Stimulated activated CD8-positive, alpha-beta memory T cell treated with anti-CD3 and anti-CD28 coated beads, Interleukin-15, amount 100 ng/mL, for 4 hours (primary cell): ENCODE measurements around the gene ENPEP.
"Not testable (repeated sequence)": the region's sequence is repeated elsewhere in the genome, so short reads cannot be mapped to it uniquely, and the experiment has no call there.

ENCODE experiments used
- DNase-seq, 2 donors: peaks; one replicate each; pipeline ENCODE4 v3.0.0-alpha.2; 2020; ENCODE audit warnings: low read depth in 2 of 2

The ENPEP gene

GRCh38 chr4:110518889-110519490, 43.0 kb downstream of the ENPEP start:
- no peak for DNase-seq

DNA sequence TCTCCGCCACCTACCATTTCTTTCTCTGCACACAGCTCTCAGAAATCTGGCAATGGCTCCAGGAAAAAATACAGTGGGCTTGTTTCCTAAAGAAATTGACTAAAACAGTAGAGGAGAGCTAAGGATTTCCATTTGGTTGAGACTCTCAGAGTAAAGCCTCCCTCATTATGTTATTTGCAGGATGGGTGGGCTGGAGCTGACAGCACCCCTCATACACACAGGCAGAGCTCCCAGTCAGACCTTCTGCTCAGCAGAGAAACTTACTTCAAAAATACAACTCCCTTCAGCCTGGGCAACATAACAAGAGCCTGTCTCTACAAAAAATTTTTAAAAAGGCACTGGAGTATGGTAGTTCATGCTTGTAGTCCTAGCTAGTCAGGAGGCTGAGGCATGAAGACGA, 44.9 kb downstream of the ENPEP start:
- DNase-seq = no peak

GRCh38 chr4:110526589-110526988, 50.6 kb downstream of the ENPEP start:
- no peak for DNase-seq

- DNase-seq = no peak
These were observed 51.2 kb downstream of the ENPEP start for GRCh38 chr4:110527156-110527555.

GRCh38 chr4:110532901-110533589, 57.1 kb downstream of the ENPEP start:
- no peak for DNase-seq

- no peak for DNase-seq
These were observed 57.6 kb downstream of the ENPEP start for GRCh38 chr4:110533590-110533910.

- no peak for DNase-seq
These were observed 58.0 kb downstream of the ENPEP start for GRCh38 chr4:110533940-110534339.

DNA sequence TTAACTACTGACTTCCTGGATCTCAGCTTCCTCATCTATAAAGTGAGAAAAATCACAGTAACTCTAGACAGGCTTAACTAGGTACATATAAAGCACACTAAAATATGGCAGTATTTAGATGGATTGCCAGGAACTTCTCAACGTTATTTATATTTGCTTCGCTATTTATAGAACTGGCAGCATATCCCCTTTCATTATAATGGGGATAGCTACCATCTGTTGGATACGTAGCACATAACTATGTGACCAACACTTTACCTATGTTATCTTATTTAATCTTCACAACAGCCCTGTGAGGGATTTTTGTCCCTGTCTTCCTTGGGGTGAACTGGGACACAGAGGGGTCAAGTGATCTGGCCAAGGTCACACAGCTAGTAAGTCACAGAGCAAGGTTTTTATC, 64.6 kb downstream of the ENPEP start:
- DNase-seq = no peak

GRCh38 chr4:110540982-110541451, 65.1 kb downstream of the ENPEP start:
- DNase-seq = no peak

GRCh38 chr4:110543577-110543976, 67.6 kb downstream of the ENPEP start:
- DNase-seq = no peak

- no peak for DNase-seq
These were observed 68.6 kb downstream of the ENPEP start for GRCh38 chr4:110544594-110544993.

DNA sequence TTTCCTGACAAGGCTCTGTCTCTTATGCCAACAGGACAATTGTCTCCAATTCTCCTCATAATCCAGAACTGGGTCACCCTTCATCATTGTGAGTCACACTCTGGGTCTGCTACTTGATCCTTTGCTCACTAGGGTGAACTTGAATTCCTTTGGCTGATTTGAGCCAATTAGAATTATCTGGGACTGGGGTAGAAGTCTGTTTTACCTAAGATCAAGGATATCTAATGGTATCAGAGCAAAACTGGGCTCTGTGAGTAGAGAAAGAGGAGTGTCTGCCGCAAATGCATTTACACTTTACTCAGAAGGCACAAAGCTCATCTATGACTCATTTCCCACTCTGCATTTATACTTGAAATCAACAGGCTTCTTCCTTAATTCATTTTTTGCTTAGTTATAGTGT, 74.3 kb downstream of the ENPEP start:
- no peak for DNase-seq

DNA sequence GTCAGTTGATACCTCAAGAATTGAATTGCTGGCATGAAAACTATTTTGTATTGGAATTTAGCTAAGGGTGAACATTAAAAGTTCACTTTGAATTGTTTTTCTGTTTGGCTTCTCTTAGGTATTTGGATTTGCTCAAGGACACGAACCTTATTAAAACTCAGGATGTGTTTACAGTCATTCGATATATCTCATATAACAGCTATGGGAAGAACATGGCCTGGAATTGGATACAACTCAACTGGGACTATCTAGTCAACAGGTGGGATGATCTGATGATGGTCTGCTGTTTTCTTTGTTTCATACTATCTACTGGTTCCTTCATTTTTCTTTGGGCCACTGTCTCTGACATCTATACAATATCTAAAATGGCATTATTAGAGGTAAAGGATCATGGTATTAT, 77.2 kb downstream of the ENPEP start:
- no peak for DNase-seq

DNA sequence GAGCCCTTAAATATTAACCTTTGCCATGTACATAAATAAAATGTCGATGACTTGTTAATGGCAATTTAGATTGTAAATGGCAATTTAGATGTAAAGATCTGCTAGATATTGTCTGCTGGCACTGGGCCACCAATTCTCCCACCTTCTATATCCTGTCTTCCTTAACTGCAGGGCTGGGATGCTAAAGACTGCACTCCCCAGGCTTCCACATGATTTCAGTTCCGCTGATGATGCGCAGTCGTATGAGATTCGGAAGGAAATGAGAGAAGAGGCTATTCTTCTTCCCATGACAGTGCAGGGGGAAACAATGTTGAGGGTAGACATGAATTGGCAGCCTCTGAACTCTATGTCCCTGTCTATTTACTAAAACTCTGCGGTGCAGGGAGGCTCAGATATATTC, 91.3 kb downstream of the ENPEP start:
- DNase-seq = no peak

GRCh38 chr4:110576696-110577095, 100.7 kb downstream of the ENPEP start:
- DNase-seq = not testable (repeated sequence)

DNA sequence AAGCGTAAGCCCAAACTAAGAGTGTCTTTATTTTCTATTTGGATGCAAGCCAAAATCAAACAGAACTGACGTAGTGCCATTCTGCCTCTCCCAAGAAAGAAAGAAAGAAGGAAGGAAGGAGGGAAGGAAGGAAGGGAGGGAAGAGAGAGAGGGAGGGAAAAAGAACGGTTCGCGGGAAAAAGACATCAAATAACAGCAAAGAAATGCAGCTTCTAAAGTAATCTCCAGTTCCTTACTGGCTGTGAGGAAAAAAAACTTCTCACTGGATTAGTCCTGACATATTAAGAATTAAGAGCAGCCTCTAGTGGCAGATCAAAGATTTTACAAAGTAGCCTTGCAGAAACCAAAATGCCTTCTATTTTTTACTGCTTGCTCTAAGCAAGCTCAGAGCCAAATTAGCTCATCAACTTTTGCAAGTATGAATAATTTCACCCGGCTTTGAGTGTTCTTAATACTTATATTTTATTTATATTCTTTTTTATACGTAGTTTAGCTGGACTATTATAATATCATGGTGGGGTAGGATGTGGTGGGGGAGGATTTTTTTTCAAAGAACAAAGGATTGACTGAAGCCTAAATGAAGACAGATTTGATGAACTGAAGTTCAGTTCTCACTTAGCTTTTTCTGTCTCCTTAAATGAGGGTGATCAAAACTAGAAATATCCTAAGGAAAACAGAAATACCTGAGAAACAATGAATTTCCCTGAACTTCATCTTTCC, 110.3 kb downstream of the ENPEP start:
- DNase-seq = no peak

DNA sequence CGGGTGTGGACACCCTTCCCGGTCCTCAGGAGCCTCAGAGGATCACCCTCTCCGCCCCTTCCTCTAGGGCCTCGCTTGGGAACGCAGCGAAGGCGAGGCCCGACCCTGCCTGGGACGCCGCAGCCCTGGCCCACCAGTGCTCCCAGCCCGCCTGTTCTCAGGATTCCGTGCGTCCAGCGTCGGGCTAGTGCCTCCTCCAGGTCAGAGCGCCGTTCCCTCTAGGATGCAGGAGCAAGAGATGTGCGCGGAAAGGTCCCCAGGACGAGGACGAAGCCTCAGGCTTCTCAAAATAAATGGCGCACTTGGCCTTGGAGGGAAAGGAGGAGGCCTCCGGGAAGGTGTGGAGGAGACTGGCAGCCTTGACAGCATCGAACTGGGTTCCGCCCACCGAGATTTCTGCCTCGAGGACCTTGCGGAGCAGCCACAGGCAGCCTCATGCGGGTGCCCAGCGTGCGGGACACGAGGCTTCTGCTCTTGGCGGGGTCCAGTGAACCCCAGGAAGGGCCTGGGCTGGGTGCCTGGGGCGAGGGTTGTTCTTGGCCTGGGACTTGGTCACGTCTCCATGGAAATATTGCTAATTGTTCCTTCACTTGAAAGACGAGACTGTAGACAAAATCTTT, 111.8 kb downstream of the ENPEP start:
- DNase-seq = no peak

- no peak for DNase-seq
These were observed 113.3 kb downstream of the ENPEP start for GRCh38 chr4:110589297-110589696.

DNA sequence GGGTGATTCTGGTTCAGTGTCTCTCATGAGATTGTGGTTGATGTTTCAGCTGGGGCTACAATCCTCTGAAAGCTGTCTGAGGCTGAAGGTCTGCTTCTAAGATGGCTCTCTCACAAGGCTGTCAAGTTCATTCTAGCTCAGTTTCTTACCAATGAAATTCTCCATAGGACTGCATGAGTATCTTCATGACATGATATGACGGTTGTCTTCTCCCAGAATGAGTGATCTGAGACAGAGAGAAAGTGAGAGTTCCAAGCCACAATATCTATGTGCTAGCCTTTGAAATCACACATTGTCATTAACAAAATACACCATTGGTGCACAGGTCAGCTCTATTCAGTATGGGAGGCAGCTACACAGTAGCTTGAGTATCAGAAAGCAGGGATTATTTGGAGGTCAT, 119.6 kb downstream of the ENPEP start:
- DNase-seq = no peak

DNA sequence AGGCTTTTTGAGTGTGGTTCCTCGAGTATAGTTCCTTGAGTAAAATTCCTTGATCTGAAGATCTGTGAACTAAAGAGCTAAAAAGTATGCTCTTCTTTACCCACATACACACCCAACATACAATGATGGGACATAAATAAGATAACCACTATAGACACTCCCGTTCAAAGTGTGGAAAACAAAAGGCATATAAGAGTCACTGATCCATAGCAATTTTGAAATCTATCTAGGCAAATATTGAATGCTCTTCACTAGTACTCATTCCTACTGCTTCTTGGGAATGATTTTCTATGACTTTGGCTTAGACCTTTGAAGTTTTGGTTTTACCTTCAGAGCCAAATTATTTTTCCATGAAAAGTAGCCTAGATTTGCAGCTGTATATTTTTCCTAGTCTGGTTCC, 120.5 kb downstream of the ENPEP start:
- no peak for DNase-seq

DNA sequence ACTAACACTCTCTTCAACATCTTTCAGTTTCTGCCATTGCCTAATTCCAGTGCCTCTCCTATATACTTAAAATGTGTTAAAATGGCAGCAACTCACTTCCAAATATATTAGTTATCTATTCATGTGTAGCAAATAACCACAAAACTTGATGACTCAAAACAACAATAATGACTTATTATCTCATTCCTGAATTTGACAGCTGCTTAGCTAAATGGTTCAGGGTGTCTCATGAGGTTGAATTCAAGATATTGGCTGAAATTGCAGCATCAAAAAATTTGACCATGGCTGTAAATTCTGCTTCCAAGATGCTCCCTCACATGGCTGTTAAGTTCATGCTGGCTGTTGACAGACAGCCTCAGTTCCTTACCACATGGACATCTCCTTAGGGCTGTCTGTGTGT, 121.6 kb downstream of the ENPEP start:
- DNase-seq = no peak

GRCh38 chr4:110602061-110602460, 126.1 kb downstream of the ENPEP start:
- DNase-seq = no peak

GRCh38 chr4:110605077-110605476, 129.1 kb downstream of the ENPEP start:
- DNase-seq = no peak
